NCI-H146 treated with DMSO at 0.1 percent for 48 hours (cell line): Measurements from ENCODE around the gene LTA4H.
"Not testable (repeated sequence)": the region's sequence is repeated elsewhere in the genome, so short reads cannot be mapped to it uniquely, and the experiment has no call there.

Source experiments
- DNase-seq: peaks from one replicate; lab custom pipeline; 2025; ENCODE audit not compliant: unreplicated experiment; lab: John Stamatoyannopoulos, UW

Gene LTA4H

DNA sequence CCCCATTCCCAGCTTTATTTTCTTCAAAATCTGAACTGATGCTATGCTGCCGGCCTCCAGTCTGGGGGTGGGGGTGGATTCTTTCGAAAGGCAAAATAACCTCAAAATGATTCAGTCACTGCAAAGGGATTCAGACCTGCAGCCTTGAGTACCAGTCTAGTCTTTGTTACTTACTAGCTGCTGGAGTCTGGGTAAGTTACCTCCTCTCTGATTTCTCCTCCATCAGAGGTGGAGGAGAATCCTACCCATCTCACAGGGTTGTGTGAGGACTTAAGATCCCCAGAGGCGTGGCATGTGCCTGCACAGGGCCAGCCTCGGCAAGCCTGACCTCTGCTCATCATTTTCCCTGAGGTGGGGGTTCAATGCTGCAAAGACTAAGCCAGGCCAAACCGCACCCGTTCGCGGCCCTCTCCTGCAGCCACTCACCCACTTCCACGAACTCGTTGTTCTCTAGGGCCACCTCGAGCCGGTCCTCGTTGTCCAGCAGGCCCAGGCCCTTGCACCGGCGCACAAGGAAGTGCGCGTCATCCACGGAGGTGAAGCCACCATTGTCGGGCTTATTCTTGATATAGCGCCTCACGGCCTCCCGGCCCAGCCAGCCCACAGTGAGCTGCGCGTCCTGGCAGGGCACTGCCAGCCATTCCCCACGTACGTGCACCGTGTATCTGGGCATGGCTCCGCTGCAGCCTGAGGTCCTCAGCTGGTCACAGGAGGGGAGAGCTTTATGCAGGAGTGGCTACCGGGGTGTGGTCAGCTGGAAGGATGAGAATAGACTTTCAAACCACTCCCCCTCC lies 40.0 kb downstream of the LTA4H start:
- DNase-seq = no peak

DNA sequence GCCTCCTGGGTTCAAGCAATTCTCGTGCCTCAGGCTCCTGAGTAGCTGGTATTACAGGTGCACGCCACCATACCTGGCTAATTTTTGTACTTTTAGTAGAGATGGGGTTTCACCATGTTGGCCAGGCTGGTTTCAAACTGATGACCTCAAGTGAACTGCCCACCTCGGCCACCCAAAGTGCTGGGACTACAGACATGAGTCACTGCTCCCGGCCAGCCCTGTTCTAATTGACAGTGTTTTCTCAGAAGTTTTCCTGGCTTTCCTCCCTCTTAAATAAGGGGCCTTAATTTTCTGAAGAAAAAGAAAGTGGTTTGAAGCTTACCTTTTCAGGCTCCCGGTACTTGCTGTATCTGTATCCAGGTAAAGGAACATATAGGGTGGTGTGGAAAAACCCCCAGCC lies 40.9 kb downstream of the LTA4H start:
- DNase-seq = no peak

DNA sequence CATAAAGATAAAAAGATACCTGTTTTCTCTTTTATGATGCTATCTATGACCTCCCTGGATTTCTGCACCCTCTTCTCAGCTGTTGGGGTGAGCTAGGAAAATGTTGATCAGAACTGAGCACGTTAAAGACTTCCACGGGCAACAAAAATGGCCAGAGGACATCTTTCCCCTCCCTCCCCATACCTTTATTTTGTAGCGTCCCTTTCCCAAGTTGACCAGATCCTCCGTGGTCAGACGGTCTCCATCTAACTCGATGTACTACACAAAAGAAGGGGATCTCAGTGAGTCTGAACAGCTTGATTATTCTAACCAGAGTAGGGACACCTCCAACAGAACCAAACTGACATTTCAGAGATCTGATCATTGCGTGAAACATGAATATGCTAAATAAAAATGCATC lies 41.5 kb downstream of the LTA4H start:
- DNase-seq = no peak

DNA sequence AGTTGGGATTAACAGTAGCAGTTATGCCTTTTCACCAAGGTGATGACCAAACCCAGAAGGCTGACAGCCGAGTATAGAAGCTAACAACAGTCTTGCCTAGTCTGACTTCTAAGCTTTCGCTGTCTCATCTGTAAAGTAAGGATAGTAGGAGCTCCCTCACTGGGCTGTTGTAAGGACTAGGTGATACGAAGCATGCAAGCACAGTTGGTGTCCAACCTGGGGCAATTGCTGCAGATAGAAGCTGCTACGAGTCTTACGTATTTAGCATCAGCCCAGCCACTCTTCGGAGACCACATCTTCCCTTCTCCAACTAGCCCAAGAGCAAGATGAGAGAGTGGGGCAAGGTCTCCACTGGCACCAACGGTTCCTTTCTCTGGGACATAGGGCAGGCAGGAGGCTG lies 45.3 kb downstream of the LTA4H start:
- no peak for DNase-seq

DNA sequence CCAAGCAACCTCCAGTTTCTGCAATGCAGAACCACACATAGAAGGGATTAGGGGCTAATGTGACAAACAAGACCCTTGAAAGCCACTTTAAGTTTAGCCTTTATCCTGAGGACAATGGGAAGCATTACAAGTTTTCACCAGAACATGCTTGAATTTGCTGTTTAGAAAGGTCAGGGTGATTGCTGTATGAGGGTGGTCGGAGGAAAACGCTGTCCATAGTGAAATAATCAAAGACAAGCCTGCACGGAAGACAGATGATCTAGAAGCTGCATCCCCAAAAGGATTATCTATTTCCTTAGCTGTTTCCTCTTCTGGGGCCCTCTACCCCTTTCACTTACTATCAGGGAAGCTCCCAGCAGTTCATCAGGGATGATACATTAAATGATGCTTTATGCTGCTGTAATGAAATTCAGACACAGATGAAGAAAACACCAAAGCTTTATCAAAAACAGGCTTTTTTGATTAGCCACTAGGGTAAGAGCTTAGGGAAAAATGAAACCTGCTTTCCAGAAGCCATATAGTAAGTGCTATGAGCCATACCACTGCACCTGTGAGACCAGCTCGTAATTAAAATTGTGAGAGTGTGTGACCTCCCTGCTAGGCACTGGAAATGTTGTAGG lies 45.8 kb downstream of the LTA4H start:
- DNase-seq = no peak

DNA sequence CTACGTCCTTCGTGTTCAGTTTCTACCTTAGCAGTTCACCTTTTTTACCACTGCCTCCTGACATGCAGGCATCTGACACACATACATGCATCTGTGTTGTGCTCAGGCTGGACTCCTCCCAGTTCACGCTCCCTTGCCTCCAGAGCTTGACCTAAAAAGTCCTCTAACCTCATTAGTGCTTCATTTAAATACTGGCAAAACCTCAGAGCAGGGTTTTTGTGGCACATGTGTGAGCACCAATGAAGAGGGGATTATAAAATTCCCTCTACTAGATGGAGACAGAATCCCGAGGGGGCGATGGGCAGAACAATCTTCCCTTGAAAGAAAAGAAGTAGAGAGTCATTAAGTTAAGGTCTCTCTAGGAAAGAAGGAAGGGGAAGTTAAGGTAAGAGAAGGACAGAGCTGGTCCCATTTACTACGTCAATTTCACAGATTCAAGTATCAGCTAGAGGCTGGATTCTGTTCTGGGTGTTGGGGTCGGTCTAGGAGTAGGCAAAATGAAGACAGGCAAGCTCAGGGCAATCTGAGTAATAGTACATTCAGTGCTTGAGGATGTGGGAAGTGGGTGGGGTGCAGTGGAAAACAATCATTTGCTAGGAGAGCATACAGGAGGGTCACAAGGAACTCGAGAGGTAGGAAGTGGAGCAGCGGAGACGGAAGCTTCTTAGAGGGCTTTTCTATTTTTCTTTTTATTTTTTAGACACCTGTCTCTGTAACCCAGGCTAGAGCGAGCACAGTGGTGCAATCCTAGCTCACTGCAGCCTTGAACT lies 46.7 kb downstream of the LTA4H start:
- no peak for DNase-seq

DNA sequence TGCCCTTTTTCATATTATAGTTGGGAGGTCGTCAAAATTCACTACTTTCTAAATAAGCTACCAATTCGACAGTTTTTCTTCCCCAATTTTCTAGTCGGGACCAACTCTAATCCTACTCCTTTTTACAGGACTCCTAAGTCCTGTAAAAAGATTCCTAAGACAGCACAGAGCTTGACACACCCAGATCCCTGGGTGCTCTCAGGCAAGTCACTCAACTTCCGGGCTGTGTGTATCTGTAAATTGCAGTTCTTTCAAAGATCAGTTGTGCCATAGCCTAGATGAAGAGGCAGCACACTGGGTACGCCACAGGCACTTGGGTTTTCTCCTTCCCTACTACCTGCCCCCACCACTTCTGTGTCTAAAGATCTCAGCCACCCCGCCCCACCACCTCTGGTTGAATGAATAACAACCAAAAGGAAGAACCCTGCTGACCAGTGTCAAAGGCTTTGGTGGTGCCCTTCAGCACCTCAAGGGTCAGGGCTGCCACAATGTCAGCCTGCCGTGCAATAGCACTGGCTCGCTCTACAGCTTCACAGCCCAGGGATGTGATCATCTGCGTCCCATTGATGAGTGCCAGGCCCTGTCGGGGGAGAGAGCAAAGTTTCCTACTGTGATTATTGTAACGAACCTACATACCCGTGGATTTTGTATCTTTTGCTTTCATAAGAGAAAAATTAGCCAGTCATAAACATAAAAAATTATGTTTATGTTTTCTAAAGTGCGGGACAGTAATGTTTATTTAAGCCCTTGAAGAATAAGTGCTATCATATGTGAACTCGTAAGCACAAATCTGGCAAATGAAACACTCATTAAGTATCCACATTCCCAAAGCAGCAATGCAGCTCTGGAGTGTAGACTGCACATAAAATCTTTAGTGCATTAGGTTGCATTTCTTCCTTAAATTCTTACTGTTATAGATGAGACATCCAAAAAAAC lies 48.5 kb downstream of the LTA4H start:
- DNase-seq = no peak

DNA sequence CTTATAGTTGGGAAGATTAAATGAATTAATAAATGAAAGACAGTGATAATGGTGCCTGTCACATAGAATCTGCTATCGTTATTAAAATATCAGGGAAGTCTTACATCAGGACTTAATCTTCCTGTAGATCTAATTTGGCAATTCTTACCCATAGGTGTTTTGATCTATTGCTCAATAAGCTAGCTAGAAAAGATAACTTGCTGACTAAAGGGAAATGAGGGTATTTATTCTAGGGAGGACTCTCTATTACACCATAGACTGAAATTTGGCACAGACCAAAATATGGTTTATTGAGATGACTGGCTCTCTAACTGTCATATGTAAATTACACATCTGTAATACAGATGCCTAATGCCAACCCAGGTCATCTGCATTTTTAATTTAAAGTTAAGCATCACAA lies 50.7 kb downstream of the LTA4H start:
- no peak for DNase-seq

DNA sequence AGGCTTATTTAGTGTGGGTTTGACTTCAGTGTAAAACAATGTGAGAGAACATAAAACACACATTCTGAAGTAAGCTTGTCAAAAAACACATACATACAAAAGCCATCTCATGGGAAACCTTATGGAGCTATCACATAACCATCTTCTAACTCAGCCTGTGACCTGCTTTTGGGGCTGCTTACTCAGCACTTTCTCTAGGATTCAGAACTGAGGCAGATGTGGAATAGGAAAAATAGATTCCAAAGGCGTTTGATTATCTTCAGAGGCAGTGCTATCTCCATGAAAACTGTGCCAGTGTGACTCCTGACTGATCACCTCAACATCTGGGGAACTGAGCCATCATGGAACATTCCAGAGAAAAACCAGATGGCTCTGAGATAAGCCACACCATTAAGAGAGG lies 52.8 kb downstream of the LTA4H start:
- DNase-seq = no peak

DNA sequence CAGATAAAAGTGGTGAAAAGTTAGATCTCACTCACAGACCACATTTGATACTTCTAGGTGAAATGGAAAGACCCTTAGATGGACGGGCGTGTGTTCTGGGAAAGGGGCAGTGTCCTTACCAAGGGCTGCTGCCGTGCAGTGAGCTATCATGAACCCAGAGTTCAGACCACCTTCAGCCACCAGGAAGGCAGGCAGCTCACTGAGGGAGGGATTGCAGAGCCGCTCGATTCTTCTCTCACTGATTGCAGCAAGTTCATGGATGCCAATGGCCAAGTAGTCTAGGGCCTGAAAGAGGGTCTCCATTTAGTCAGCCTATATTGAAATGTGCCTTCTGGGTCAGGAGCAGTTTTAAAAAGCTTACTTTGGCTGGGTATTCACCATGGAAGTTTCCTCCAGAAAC lies 55.0 kb downstream of the LTA4H start:
- DNase-seq = no peak

DNA sequence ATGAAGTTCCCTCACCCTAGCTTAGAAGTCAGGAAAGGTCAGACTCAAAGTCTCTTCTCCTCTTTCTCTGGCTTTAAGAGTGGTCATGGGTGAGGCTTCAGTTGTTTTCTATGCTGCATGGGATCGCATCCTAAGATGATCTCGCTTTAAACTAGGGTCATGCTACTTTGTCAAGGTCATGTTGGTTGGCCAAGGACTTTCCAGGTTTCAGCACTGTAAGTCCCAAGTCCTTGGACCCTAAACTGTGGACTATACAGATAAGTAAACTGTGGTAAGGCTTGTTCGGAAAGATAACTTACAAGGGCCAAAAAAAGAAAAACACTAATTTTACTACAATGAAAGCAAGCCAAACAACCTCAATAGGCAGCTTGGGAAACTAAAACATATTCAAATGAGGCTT lies 56.6 kb downstream of the LTA4H start:
- DNase-seq = no peak

DNA sequence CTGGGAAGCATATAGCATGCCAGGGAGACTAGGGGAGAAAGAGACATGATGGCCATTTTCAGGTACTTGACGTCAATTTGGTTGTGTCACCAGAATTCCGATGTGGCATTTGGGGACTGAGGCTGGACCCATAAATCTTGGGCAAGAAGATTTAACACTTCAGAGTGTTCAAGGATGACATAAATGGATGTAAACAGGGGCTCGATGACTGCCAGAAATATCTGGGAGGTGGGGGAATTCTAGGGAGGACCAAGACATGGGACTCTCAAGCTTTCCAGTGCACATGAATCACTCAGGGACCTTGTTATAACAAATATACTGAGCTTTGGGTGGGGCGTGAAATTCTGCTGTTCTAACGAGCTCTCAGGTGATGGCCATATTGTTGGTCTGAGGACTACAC lies 57.0 kb downstream of the LTA4H start:
- no peak for DNase-seq

DNA sequence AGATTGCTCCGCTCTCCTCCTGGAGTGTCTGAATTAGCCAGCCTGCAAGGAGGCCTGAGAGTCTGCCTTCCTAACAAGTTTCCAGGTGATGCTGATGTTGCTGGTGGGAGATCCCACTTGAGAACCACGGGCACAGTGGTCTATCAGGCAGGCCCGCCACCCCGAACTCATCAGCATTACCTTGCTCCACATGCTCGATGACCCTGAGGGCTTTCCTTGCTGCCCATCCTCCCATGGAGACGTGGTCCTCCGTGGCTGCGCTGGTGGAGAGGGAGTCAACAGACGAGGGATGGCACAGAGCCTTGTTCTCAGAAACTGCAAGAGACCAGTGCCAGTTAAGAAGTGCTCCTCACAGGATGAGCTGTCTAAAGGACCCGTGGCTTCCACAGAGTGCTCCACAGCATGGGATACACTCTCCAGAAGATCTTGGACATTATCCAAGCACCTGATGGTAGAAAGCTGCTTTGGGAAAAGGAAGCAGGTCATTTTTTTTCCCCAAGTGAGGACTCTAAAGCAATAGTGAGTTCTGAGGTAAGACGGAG lies 57.6 kb downstream of the LTA4H start:
- no peak for DNase-seq

DNA sequence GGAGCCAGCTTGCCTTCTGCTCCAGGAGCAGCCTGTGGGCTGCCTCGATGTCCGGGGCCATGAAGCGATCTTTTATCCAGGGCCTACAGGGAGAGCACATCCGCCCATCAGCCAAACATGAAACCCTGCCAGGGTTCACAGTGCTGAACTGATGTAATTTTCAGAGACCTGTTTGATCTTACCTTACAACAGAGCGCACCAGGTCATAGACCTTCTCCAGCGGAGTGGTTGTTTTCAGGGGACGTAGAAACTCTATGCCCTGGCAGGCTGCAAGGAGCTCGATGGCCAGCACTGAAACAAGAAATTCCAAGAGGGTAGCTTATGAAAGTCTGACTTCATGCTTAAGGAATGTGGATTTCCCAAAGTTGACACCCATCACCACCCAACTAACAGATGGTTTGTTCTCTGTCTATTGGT lies 59.0 kb downstream of the LTA4H start:
- no peak for DNase-seq

DNA sequence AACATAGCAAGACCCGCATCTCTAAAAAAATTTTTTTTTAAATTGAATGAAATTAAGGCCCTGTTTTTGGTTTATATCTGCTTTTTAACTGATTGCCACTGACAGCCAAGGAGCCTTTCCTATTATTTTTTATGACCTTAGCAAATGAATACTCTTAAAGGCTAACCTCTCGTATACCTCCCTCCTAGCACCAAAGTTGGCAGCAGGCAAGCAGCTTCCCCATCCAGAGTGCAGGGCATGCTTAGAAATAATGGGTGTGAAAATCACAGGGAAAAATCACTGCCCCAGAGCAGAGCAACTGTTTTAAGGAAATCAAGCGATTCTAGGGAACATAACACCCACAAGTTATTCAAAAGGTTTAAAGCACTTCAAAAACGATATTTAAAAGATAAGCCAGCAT lies 59.9 kb downstream of the LTA4H start:
- DNase-seq = no peak

DNA sequence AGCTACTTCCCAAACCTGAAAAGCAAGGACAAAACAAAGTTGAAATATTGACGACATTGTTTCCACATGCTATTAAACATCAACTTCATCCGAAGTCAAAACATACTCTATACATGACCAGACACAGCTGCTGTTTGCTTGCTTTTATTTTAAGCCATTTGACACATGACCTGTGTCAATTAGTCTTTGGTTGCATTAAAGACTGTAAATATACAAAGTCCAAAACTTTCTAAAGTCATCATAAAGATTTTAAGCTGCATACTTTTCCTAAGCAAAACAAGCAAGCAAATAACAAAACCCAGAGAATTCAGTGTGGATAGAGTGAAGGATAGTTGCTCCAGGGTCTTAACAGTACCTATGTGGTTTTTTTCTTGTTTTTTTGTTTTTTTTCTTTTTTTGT lies 61.0 kb downstream of the LTA4H start:
- no peak for DNase-seq

DNA sequence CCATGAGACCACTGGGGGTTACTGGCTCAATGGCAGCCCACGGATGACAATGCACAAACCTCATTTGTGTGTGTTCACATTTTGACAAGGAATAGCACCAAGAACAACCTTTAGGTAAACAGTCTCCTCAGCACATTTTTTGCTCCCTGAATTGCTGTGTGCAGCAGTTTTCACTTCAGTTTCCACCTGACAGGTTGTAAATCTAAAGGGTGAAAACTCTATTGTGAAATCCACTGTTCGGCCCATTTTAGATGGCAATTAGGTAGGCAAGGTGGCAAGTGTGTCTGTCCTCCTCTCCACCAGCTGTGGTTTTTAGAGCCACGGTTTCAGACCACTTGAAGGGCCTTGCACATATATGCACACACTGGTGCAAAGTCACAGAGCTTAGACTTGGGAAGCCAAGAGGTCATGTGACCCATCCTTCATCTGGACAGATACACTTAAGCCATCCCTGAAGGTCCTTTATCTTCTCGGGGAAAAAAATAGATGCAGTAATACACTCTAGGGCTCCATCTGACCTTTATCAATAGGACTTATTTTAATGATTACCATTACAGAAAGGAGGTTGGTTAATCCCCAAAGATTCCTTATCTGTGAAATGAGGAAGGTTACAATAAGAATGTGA lies 62.4 kb downstream of the LTA4H start:
- DNase-seq = no peak

DNA sequence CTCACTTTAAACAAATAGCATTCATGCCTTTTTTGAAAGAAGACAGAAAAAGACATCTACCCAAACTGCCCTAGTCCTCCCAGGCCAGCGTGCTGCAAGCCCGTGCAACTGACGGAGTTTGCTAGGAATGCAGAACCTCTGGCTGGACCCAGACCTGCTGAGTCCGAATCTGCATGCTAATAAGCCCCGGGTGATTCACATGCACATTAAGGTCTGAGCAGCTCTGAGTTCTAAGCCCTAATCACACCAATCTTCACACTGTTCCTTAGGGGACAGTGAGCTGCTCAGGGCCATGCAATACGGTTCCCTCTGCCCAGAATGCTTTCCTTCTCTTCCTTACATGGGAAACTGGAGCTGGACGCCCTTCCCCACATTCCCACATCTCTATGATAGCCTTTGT lies 64.5 kb downstream of the LTA4H start:
- DNase-seq = no peak

DNA sequence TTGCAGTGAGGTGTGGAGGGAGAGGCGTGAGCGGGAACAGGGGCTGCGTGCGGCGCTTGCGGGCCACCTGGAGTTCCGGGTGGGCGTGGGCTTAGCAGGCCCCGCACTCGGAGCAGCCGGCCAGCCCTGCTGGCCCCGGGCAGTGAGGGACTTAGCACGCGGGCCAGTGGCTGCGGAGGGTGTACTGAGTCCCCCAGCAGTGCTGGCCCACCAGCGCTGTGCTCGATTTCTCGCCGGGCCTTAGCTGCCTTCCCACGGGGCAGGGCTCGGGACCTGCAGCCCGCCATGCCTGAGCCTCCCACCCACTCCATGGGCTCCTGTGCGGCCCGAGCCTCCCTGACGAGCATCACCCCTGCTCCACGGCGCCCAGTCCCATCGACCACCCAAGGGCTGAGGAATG lies 66.3 kb downstream of the LTA4H start:
- not testable (repeated sequence) for DNase-seq

DNA sequence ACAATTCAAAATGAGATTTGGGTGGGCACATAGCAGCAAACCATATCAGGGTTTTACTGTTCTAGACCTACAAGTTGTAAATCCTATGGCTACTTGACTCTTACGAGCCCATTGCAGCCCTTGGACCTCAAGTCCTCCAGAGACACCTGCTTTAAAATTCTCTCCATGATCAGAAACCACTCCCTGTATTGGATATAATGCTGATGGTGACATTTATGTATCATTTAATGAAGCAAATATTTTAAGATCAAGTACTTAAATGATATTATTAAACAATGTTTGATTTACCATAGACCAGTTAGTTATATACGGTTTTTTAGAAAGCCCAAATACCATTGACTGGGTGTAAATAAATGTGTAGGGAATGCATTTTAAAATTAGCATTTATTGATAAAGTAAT lies 68.1 kb downstream of the LTA4H start:
- DNase-seq = no peak
